HepG2 (cell line): Measurements from ENCODE around the gene SLC15A3.

ENCODE experiments used
- POLR2AphosphoS2 ChIP-seq: IDR thresholded peaks from 2 replicates; pipeline ENCODE4 v1.6.1; 2011; ENCODE audit warnings: low read depth, low read length, improper control_type of control experiment
- RFX5 ChIP-seq: IDR thresholded peaks from 2 replicates; pipeline ENCODE4 v1.6.1; 2011; ENCODE audit warnings: low read depth, low read length, improper control_type of control experiment
- TCF7 ChIP-seq: sonication (generic); IDR thresholded peaks from 2 replicates; pipeline ENCODE4 v1.6.1; 2016; ENCODE audit warnings: antibody characterized with exemption, low read depth
- WIZ ChIP-seq: sonication (generic); formaldehyde crosslinking; IDR thresholded peaks from 2 replicates; pipeline ENCODE4 v1.5.1; 2020; ENCODE audit warnings: mild to moderate bottlenecking, missing genetic modification reagents
- TF ChIP-seq, protein P1 (sequence below): sonication (generic); formaldehyde crosslinking; conservative IDR thresholded peaks from 2 replicates; pipeline ENCODE4 v1.4.0; 2020; ENCODE audit warnings: missing genetic modification reagents
- TF ChIP-seq, protein P2 (sequence below): sonication (generic); formaldehyde crosslinking; IDR thresholded peaks from 2 replicates; pipeline ENCODE4 v1.4.0; 2020; ENCODE audit warnings: missing genetic modification reagents, mild to moderate bottlenecking, borderline replicate concordance

DNA sequence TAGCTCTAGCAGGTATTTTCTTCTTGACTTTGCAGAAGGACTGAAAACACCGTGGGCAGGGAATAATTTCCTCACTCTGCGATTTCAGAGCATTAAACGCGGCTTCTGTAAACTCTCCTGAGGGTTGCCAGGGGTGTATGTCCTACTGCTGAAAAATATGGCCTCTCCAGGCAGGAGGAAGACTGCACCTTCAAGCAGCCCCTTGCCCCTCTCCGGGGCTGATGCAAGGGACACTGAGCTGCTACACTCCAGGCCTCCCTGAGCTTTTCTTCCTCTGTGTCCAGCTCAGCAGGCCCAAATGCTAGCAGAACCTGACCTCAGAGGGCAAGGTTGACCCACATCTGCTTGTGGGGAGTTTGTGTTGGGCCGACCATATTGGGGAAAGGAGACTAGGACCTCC is 21.7 kb upstream of the SLC15A3 start:
- no peak for TF ChIP-seq RFX5
- TF ChIP-seq, protein P1, sequence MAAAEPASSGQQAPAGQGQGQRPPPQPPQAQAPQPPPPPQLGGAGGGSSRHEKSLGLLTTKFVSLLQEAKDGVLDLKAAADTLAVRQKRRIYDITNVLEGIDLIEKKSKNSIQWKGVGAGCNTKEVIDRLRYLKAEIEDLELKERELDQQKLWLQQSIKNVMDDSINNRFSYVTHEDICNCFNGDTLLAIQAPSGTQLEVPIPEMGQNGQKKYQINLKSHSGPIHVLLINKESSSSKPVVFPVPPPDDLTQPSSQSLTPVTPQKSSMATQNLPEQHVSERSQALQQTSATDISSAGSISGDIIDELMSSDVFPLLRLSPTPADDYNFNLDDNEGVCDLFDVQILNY: no peak
- TF ChIP-seq, protein P2, sequence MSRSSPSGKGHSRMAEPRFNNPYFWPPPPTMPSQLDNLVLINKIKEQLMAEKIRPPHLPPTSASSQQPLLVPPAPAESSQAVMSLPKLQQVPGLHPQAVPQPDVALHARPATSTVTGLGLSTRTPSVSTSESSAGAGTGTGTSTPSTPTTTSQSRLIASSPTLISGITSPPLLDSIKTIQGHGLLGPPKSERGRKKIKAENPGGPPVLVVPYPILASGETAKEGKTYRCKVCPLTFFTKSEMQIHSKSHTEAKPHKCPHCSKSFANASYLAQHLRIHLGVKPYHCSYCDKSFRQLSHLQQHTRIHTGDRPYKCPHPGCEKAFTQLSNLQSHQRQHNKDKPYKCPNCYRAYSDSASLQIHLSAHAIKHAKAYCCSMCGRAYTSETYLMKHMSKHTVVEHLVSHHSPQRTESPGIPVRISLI (CRISPR knock-in tag): no peak
- TF ChIP-seq WIZ (CRISPR knock-in tag): no peak
- no peak for TF ChIP-seq TCF7
- no peak for TF ChIP-seq POLR2AphosphoS2
